Measurements from ENCODE around the gene USP17L21.
"Not testable (repeated sequence)": the region's sequence is repeated elsewhere in the genome, so short reads cannot be mapped to it uniquely, and the experiment has no call there.

DNA sequence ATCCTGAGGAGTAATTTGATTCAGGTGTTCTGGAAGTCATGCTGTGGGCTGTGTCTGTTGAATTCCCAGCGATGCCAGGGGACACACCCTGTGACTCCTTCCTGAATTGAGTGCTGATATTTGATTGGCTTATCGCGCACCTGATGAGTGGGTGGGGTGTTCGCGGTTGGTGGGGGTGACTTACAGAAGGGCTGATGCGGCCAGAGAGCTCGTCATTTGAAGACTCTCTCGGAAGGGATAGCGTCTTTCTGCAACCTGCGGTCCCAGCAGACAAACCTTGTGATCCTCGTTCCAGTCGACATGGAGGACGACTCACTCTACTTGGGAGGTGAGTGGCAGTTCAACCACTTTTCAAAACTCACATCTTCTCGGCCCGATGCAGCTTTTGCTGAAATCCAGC lies 28.6 kb upstream of the USP17L21 start, which contains the start of gene USP17L15:
- TF ChIP-seq, protein P1, sequence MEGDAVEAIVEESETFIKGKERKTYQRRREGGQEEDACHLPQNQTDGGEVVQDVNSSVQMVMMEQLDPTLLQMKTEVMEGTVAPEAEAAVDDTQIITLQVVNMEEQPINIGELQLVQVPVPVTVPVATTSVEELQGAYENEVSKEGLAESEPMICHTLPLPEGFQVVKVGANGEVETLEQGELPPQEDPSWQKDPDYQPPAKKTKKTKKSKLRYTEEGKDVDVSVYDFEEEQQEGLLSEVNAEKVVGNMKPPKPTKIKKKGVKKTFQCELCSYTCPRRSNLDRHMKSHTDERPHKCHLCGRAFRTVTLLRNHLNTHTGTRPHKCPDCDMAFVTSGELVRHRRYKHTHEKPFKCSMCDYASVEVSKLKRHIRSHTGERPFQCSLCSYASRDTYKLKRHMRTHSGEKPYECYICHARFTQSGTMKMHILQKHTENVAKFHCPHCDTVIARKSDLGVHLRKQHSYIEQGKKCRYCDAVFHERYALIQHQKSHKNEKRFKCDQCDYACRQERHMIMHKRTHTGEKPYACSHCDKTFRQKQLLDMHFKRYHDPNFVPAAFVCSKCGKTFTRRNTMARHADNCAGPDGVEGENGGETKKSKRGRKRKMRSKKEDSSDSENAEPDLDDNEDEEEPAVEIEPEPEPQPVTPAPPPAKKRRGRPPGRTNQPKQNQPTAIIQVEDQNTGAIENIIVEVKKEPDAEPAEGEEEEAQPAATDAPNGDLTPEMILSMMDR (optimal IDR thresholded peaks at IDR 0.05 in 1 of 3, IDR thresholded peaks at IDR 0.05 in 1 of 3, conservative IDR thresholded peaks at IDR 0.05 in 1 of 3; ENCODE audit: extremely low read depth in 1 of 3, insufficient read depth in 2 of 3, low read length in 3 of 3) = not testable (repeated sequence)
- not testable (repeated sequence) for TF ChIP-seq EZH2 (IDR thresholded peaks at IDR 0.05; ENCODE audit: low read length)

All from keratinocyte (primary cell).